ENCODE measurements around the gene MYH3. TPM values are rescaled to one million over a fixed set of nuclear protein-coding genes. Genes with fewer than 3 reads are reported as not detected.

Gene MYH3
- total RNA-seq, 1 experiment from 2014 or later, result 2.7 TPM

- CTCF ChIA-PET, result no interaction called here
- no TSS peak for BruUV-seq (replicated peaks)
- Mint-ChIP-seq H3K36me3 (ENCODE audit: insufficient read depth, unreplicated experiment) (peaks cover 4% of the 10 kb centered on the region), H3K27me3 (ENCODE audit: unreplicated experiment) (no peaks in the 10 kb centered on the region), H3K4me3 (ENCODE audit: low read depth, unreplicated experiment) (no peak overlapping the region), H3K4me1 (ENCODE audit: low read depth, unreplicated experiment) (no peaks in the 10 kb centered on the region), H3K9me3 (ENCODE audit: low read depth, unreplicated experiment) (no peaks in the 10 kb centered on the region), H3K27ac (ENCODE audit: unreplicated experiment) (no peak overlapping the region)
- no peak for TF ChIP-seq CTCF (IDR thresholded peaks at IDR 0.05; ENCODE audit: unreplicated experiment)
- intact Hi-C loops (cut with micrococcal nuclease; ENCODE audit: unreplicated experiment), result no loop called here
- no peak for DNase-seq
Observed at GRCh38 chr17:10633738-10634379, 23.2 kb downstream of the MYH3 start.

- no TSS peak for BruUV-seq (replicated peaks)
- Mint-ChIP-seq H3K27ac (ENCODE audit: unreplicated experiment) (no peak overlapping the region), H3K36me3 (ENCODE audit: insufficient read depth, unreplicated experiment) (no peaks in the 10 kb centered on the region), H3K4me1 (ENCODE audit: low read depth, unreplicated experiment) (no peaks in the 10 kb centered on the region), H3K4me3 (ENCODE audit: low read depth, unreplicated experiment) (no peak overlapping the region), H3K9me3 (ENCODE audit: low read depth, unreplicated experiment) (no peaks in the 10 kb centered on the region), H3K27me3 (ENCODE audit: unreplicated experiment) (no peaks in the 10 kb centered on the region)
- intact Hi-C loops (cut with micrococcal nuclease; ENCODE audit: unreplicated experiment), result no loop called here
- DNase-seq, result no peak
- TF ChIP-seq CTCF (IDR thresholded peaks at IDR 0.05; ENCODE audit: unreplicated experiment), result no peak
- CTCF ChIA-PET, result interaction anchor here (1.2 kb wide), 1 partner anchor 106 kb away, joined by 3 read pairs; no protein-coding TSS in a partner anchor
Observed at GRCh38 chr17:10631701-10632100, 25.4 kb downstream of the MYH3 start.

- no peaks in the 10 kb centered on the region for H3K27me3 Mint-ChIP-seq (ENCODE audit: unreplicated experiment)
- DNase-seq, result peak; percentile 47
- H3K4me1 Mint-ChIP-seq (ENCODE audit: low read depth, unreplicated experiment), result no peaks in the 10 kb centered on the region
- intact Hi-C loops (cut with micrococcal nuclease; ENCODE audit: unreplicated experiment), result no loop called here
- peak; percentile 31 for TF ChIP-seq CTCF (IDR thresholded peaks at IDR 0.05; ENCODE audit: unreplicated experiment)
- no peak overlapping the region for H3K27ac Mint-ChIP-seq (ENCODE audit: unreplicated experiment)
- no peaks in the 10 kb centered on the region for H3K9me3 Mint-ChIP-seq (ENCODE audit: low read depth, unreplicated experiment)
- BruUV-seq (replicated peaks), result no TSS peak
- H3K4me3 Mint-ChIP-seq (ENCODE audit: low read depth, unreplicated experiment), result no peak overlapping the region
- H3K36me3 Mint-ChIP-seq (ENCODE audit: insufficient read depth, unreplicated experiment), result no peaks in the 10 kb centered on the region
- CTCF ChIA-PET, result interaction anchor here (1.2 kb wide), 1 partner anchor 106 kb away, joined by 3 read pairs; no protein-coding TSS in a partner anchor
Observed at GRCh38 chr17:10631048-10631700, 25.9 kb downstream of the MYH3 start.

GRCh38 chr17:10629706-10630105 is 27.4 kb downstream of the MYH3 start:
- DNase-seq, result no peak
- Mint-ChIP-seq H3K4me1 (ENCODE audit: low read depth, unreplicated experiment) (no peaks in the 10 kb centered on the region), H3K4me3 (ENCODE audit: low read depth, unreplicated experiment) (no peak overlapping the region), H3K36me3 (ENCODE audit: insufficient read depth, unreplicated experiment) (no peaks in the 10 kb centered on the region), H3K27me3 (ENCODE audit: unreplicated experiment) (no peaks in the 10 kb centered on the region), H3K9me3 (ENCODE audit: low read depth, unreplicated experiment) (no peaks in the 10 kb centered on the region), H3K27ac (ENCODE audit: unreplicated experiment) (no peak overlapping the region)
- no TSS peak for BruUV-seq (replicated peaks)
- intact Hi-C loops (cut with micrococcal nuclease; ENCODE audit: unreplicated experiment), result no loop called here
- no peak for TF ChIP-seq CTCF (IDR thresholded peaks at IDR 0.05; ENCODE audit: unreplicated experiment)
- CTCF ChIA-PET, result interaction anchor here (1.3 kb wide), 1 partner anchor 12 kb away, joined by 4 read pairs; no protein-coding TSS in a partner anchor

All from Calu3 (cell line).